IMR-90 (cell line): ENCODE data around the gene EID1. TPM values are rescaled to one million over a fixed set of nuclear protein-coding genes. Genes with fewer than 3 reads are reported as not detected.
"Not testable (repeated sequence)": the region's sequence is repeated elsewhere in the genome, so short reads cannot be mapped to it uniquely, and the experiment has no call there.

Source experiments
- ATAC-seq: fragments of 200-7000 bp; cut with Tn5 transposase; 2 replicates; pipeline ENCODE4 v1.9.1; 2020; ENCODE audit warnings: low read depth, mild to moderate bottlenecking, moderate library complexity
- BruUV-seq: library from RNA; stranded (reverse); fragments of 400-500 nt; replicated peaks from 2 replicates; lab custom pipeline; 2021; lab: Mats Ljungman, UMichigan
- CTCF ChIA-PET: fragments of 300-600 bp; formaldehyde crosslinking; extraction: SDS; loops from one replicate; lab custom pipeline; 2021; ENCODE audit warnings: antibody characterized with exemption; lab: Yijun Ruan, JAX
- POLR2A ChIA-PET: fragments of 300-600 bp; sonication (Branson Sonifier 250); formaldehyde crosslinking; loops from one replicate; lab custom pipeline; 2022; ENCODE audit warnings: antibody characterized with exemption; ENCODE audit not compliant: unreplicated experiment; lab: Charles Lee
- DNase-seq: peaks from one replicate; pipeline ENCODE4 v3.0.0; 2013
- H2AFZ ChIP-seq: replicated peaks from 2 replicates; pipeline ENCODE3; 2013; ENCODE audit warnings: low read length, mild to moderate bottlenecking; ENCODE audit not compliant: poor library complexity
- H2AK5ac ChIP-seq: 2 replicates; pipeline ENCODE4 v1.6.1; 2013; ENCODE audit warnings: low read depth, low read length, inconsistent platforms
- H2AK9ac ChIP-seq: replicated peaks from 2 replicates; pipeline ENCODE3; 2013; ENCODE audit warnings: mild to moderate bottlenecking, low read depth, low read length, moderate library complexity; ENCODE audit not compliant: poor library complexity
- H2BK120ac ChIP-seq: 2 replicates; pipeline ENCODE4 v1.6.1; 2013; ENCODE audit warnings: low read depth, low read length, inconsistent platforms
- H2BK15ac ChIP-seq: 3 replicates; pipeline ENCODE4 v1.6.1; 2013; ENCODE audit warnings: low read depth, low read length, inconsistent platforms
- H2BK20ac ChIP-seq: 2 replicates; pipeline ENCODE4 v1.6.1; 2013; ENCODE audit warnings: low read depth, mild to moderate bottlenecking, inconsistent platforms, low read length, moderate library complexity
- H2BK5ac ChIP-seq: 2 replicates; pipeline ENCODE4 v1.6.1; 2013; ENCODE audit warnings: mild to moderate bottlenecking, low read depth, low read length, inconsistent platforms; ENCODE audit not compliant: poor library complexity, severe bottlenecking
- H3K14ac ChIP-seq: replicated peaks from 2 replicates; pipeline ENCODE4 v1.6.1; 2013; ENCODE audit warnings: low read depth, low read length, inconsistent platforms
- H3K18ac ChIP-seq: 2 replicates; pipeline ENCODE4 v1.6.1; 2013; ENCODE audit warnings: low read depth, low read length, control low read depth
- H3K23ac ChIP-seq: 2 replicates; pipeline ENCODE4 v1.6.1; 2013; ENCODE audit warnings: low read depth, low read length, inconsistent platforms
- H3K27ac ChIP-seq: 2 replicates; pipeline ENCODE4 v1.5.1; 2013; ENCODE audit warnings: mild to moderate bottlenecking, control low read depth, low read length; ENCODE audit not compliant: insufficient read depth
- H3K27me3 ChIP-seq: 2 replicates; pipeline ENCODE4 v1.6.1; 2013; ENCODE audit warnings: low read length; ENCODE audit not compliant: control insufficient read depth, insufficient read depth
- H3K36me3 ChIP-seq: 2 replicates; pipeline ENCODE4 v1.6.1; 2013; ENCODE audit warnings: low read length, mixed read lengths; ENCODE audit not compliant: control insufficient read depth, insufficient read depth
- H3K4ac ChIP-seq: 2 replicates; pipeline ENCODE4 v1.6.1; 2013; ENCODE audit warnings: low read depth, low read length, inconsistent platforms
- H3K4me1 ChIP-seq: 2 replicates; pipeline ENCODE4 v1.6.1; 2013; ENCODE audit warnings: low read length, mixed read lengths; ENCODE audit not compliant: control insufficient read depth, insufficient read depth
- H3K4me2 ChIP-seq: 2 replicates; pipeline ENCODE4 v1.6.1; 2013; ENCODE audit warnings: low read depth, mild to moderate bottlenecking, control low read depth, low read length, moderate library complexity
- H3K4me3 ChIP-seq: 2 replicates; pipeline ENCODE4 v1.5.1; 2013; ENCODE audit warnings: low read depth, mild to moderate bottlenecking, control low read depth, low read length, moderate library complexity; ENCODE audit not compliant: insufficient read depth
- H3K56ac ChIP-seq: 2 replicates; pipeline ENCODE4 v1.6.1; 2013; ENCODE audit warnings: low read length, inconsistent platforms; ENCODE audit not compliant: insufficient read depth; ENCODE audit errors: extremely low read depth
- H3K79me1 ChIP-seq, 2 experiments: 2 replicates each; pipeline ENCODE4 v1.6.1; 2013; ENCODE audit warnings: low read length in 2 of 2, inconsistent platforms in 1 of 2, low read depth in 1 of 2
- H3K9ac ChIP-seq: 2 replicates; pipeline ENCODE4 v1.6.1; 2013; ENCODE audit warnings: low read depth, low read length, control low read depth
- H3K9me1 ChIP-seq: 2 replicates; pipeline ENCODE4 v1.6.1; 2013; ENCODE audit warnings: low read length, inconsistent platforms; ENCODE audit not compliant: insufficient read depth
- H3K9me3 ChIP-seq: 2 replicates; pipeline ENCODE4 v1.6.1; 2013; ENCODE audit warnings: low read length; ENCODE audit not compliant: control insufficient read depth, insufficient read depth
- H4K20me1 ChIP-seq: 2 replicates; pipeline ENCODE4 v1.6.1; 2013; ENCODE audit warnings: low read length, inconsistent platforms; ENCODE audit not compliant: insufficient read depth
- H4K5ac ChIP-seq: 2 replicates; pipeline ENCODE4 v1.6.1; 2013; ENCODE audit warnings: mild to moderate bottlenecking, low read depth, low read length, control low read depth
- H4K8ac ChIP-seq, 2 experiments: 2 replicates each; pipeline ENCODE4 v1.6.1; 2013; ENCODE audit warnings: low read depth in 2 of 2, low read length in 2 of 2, control low read depth in 1 of 2, inconsistent platforms in 1 of 2
- H4K91ac ChIP-seq: 2 replicates; pipeline ENCODE4 v1.6.1; 2013; ENCODE audit warnings: low read depth, low read length, inconsistent platforms; ENCODE audit not compliant: insufficient read depth
- WGBS, 2 experiments: methylation state at CpG; one replicate each; pipeline versions ENCODE4 v1.1.5 to v1.1.7; 2013; ENCODE audit warnings: missing lambda C conversion rate in 2 of 2; ENCODE audit not compliant: insufficient read length in 1 of 2; ENCODE audit errors: extremely low coverage in 2 of 2; 5-methylcytosine and 5-hydroxymethylcytosine counted together
- dilution Hi-C: fragments of 300-500 bp; cut with HindIII; formaldehyde crosslinking; loops from one replicate; pipeline ENCODE4 v1.14.3; 2018; ENCODE audit warnings: low sequenced_read_pairs; ENCODE audit not compliant: unreplicated experiment
- in situ Hi-C: fragments of 300-500 bp; cut with MboI; formaldehyde crosslinking; loops from 3 replicates; pipeline ENCODE4 v1.14.3; 2019; ENCODE audit warnings: low sequenced_read_pairs, inconsistent platforms, mixed read lengths
- intact Hi-C: fragments of 100-400 bp; cut with micrococcal nuclease; formaldehyde crosslinking; loops from 2 replicates; pipeline ENCODE4 v1.10.0; 2022
- polyA plus RNA-seq, 3 experiments: library from polyadenylated mRNA; depleted of rRNA; stranded (reverse); fragments of >200 nt; gene quantifications; 2 replicates each; pipeline ENCODE4 v1.2.3, GENCODE V29; 2012; ENCODE audit warnings: low replicate concordance in 1 of 3
- total RNA-seq: library from RNA; depleted of rRNA; stranded (reverse); fragments of >200 nt; gene quantifications from 2 replicates; pipeline ENCODE4 v1.2.3, GENCODE V29; 2012

Gene EID1
- total and polyA plus RNA-seq, 2 of the 4 experiments (the other 2 are of a cell fraction) = 147 to 162 TPM

DNA sequence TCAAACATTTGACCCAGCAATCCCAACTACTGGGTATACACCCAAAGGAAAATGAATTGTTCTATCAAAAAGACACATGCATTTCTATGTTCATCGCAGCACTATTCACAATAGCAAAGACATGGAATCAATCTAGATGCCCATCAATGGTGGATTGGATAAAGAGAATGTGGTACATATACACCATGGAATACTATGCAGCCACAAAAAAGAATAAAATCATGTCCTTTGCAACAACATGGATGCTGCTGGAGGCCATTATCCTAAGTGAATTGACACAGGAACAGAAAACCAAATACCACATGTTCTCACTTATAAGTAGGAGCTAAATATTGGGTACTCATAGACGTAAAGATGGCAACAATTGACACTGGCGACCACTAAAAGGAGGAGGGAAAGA lies 23.5 kb upstream of the EID1 start:
- H4K5ac ChIP-seq, H2BK120ac ChIP-seq, BruUV-seq, H2BK5ac ChIP-seq, H4K20me1 ChIP-seq, H3K79me1 ChIP-seq, H3K9me3 ChIP-seq, H2AFZ ChIP-seq, CTCF ChIA-PET, H2BK15ac ChIP-seq, H3K4me3 ChIP-seq, H3K18ac ChIP-seq, H3K56ac ChIP-seq, H2AK9ac ChIP-seq, intact Hi-C loops, ATAC-seq, H3K14ac ChIP-seq, H3K9ac ChIP-seq, H3K27me3 ChIP-seq, H3K36me3 ChIP-seq, DNase-seq, H3K4ac ChIP-seq, H2AK5ac ChIP-seq, H2BK20ac ChIP-seq, H3K27ac ChIP-seq, H4K8ac ChIP-seq, H3K9me1 ChIP-seq, dilution Hi-C loops, POLR2A ChIA-PET, H3K4me2 ChIP-seq, H3K23ac ChIP-seq, H4K91ac ChIP-seq: not testable (repeated sequence)
- WGBS, 2 experiments = no CpG with 5 or more reads among the region's 3 CpGs
- peaks cover 11% of the 10 kb centered on the region for H3K4me1 ChIP-seq
- in situ Hi-C loops = loop anchor here (25.0 kb wide), 1 partner anchor 558 kb away; the partner anchor contains the start of gene FGF7
